SW 1271 (cell line): ENCODE data around the gene LRRC8D.
A peak's percentile ranks its signal among the peaks of the same experiment; 100 is the strongest.

ENCODE experiments used
- DNase-seq, 2 experiments: peaks; one replicate each; lab custom pipeline; 2025; lab: John Stamatoyannopoulos, UW

LRRC8D gene

GRCh38 chr1:89807503-89807902, 13.3 kb upstream of the LRRC8D start:
- DNase-seq = no peak

DNA sequence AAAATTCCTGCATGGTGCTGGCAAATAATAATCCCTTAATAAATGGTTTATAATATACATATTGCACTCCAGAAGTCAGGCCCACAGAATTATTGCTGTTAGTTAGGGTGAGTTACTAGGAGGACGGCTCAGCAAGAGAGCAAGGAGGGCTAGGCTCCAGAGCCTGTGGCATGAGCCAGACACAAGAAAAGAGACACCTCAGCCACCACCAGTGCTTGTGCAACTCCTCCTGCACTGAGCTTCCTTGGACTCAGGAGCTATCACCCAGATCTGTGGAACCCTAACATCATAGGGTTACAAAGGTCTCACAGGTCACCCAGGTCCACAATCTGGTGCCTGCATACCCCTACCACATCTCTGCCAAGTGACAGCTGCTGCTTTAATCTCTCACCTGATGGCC, 12.8 kb upstream of the LRRC8D start:
- DNase-seq = no peak

- DNase-seq = no peak
Observed at GRCh38 chr1:89808441-89809117, 12.3 kb upstream of the LRRC8D start.

- no peak for DNase-seq
Observed at GRCh38 chr1:89809556-89809955, 11.3 kb upstream of the LRRC8D start.

GRCh38 chr1:89810302-89810701, 10.5 kb upstream of the LRRC8D start:
- DNase-seq = no peak

- no peak for DNase-seq
Observed at GRCh38 chr1:89810880-89811279, 10.0 kb upstream of the LRRC8D start.

DNA sequence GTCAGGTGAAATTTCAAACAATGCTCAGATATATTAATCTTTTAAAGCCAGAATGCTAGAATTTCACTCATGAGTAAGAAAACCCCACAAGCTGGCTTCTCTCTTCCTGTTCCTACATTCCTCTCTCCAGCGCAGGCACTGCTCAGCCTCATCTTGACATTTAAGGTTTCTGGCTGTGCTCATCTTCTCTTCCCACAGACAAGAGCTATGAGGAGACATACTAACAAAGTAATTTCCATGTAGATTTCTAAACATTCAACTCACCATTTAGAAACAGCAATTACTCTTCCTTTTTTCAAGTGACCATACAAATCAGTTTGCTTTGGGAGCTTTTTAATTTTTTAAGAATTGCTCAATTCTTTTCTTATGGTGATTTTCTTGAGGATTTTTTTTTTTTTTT, 7.8 kb upstream of the LRRC8D start:
- DNase-seq = no peak

DNA sequence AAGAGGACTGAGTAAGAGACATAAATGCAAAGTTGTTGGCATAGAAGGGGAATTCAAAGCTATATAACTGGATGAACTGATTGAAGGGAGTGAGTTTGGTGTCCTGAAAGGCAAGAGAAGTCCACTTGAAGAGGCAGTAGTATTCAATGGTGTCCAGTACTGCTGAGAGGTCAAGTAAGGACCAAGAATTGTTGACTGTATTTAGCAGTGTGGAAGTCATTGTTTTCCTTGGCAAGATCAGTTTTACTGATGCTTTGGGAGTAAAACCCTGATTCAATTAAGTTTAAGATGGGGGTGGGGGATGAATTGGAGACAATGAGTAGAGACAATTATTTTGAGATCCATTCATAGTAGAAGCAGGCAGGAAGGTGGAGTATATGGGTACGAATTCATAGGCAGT, 5.8 kb upstream of the LRRC8D start:
- no peak for DNase-seq

GRCh38 chr1:89815611-89816010, 5.2 kb upstream of the LRRC8D start:
- no peak for DNase-seq

DNA sequence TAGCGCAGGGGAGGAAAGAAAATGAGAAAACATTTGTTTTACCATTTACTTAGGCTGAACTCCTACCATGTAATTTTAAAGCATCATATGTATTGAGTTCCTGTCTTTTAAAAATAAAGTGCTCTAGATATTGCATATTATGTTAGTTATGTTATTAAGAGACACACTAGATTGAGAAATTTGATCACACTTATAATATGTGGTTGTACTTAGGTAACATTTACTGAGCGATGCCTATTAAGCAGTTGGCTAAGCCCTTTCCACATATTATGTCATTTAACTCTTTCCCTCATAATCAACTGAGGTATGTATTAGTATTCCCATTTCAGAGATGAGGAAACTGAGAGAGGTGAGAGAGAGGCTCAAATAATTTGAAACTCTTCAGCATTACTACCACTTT, 4.5 kb upstream of the LRRC8D start:
- DNase-seq = no peak

DNA sequence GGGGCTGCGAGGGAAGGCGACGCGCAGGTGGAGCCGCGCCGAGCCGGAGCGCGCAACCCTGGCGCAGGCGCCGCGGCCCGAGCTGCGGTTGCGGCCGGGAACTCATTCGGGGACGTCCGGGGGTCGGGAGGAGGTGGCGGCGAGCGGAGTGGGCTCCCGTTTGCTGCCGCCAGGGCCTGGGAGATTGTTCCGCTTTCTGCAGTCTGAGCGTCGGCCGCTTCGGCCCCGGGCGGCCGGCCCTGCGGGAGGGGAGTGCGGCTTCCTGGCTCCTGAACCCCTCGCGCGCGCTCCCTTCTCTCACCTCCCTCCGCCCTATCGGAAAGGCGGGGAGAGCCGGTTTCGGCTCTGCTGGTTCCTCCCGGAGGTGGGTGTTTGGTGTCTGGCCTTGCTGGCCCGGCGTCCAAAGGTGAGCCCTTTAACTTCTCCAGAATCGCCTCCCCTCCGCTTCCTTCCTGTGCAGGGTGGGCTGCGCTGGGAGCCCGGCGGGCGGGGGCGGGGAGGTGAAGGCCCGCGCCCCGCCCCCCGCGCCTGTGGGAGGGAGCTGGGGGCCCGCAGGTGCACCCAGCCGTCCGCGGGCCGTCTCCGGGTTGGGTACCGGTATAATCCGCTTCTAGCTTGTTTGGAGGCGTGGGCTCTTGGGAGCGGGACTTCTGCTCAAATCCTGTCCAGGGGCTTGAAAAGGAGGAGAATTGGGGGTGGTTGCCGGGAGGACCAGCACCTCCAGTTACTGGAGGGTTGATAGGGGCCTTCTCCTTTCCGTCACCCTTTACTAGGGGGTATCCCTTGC, 683 bp downstream of the LRRC8D start:
- DNase-seq = peak; percentile 2 to 26

- no peak for DNase-seq
Observed at GRCh38 chr1:89822109-89822962, 1.5 kb downstream of the LRRC8D start.

DNA sequence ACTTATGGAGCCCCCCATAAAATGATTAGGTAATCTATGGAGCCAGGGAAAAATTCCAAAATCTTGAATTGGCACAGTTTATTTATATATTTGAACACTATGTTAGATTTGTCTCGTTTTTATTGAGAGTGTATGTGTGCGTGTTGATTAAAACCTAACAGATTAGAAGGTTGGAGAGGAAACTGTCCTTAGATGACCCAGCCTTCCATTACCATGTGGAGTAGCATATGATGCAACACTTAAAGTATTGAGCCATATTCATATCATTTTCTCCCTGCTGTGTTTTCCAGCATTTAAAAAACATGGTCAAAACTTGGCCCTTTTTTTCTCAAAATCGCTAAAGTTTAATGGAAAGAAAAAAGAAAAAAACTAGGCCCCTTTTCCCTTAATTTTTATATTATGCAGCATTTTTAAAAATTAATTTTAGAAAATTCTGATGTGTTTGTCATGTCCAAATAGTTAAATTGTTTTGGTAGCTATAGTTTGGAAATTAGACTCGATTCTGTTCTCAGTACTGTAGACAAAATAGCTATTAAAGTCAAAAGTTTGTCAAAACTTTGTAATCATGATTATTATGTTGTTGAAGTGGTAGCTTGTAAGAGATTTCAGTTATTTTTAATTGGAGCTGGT, 2.3 kb downstream of the LRRC8D start:
- no peak for DNase-seq

GRCh38 chr1:89823679-89824292, 3.0 kb downstream of the LRRC8D start:
- DNase-seq = no peak

DNA sequence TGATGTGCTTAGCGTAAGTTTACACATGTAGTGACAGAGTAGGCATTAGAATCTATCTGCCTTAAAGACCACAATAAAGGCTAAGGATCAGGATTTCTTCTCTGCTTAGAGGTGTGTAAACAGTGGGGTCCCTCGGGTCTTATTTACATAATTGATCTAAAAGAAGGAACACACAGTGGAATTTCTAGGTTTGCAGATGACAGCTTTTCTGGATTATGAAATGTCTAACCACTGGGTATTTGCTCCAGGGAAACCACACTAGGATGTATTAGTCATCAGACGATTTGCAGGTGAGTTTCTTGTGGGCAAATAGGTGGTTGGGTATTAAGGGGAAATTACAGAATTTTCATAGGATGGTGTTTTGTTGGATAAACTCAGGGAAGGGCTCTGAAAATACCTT, 5.8 kb downstream of the LRRC8D start:
- DNase-seq = no peak

- DNase-seq = no peak
Observed at GRCh38 chr1:89827330-89827729, 6.5 kb downstream of the LRRC8D start.

DNA sequence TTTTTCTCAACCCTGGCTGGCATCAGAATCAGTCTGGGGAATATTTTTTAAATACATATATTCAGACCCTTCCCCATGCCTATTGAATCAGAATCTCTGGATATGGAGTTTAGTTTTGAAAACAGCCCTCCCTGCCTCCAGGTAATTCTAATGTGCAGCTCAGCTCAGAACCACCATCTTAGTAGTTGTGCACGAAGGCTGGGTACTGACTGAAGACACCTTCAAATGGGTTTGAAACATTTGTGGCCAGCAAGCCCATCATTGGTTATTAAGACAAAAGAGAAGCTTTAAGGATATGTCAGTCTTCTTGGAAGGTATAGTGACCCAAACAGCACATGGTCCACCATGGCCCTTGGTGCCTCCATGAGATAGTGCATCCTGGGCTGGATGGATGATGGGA, 7.1 kb downstream of the LRRC8D start:
- DNase-seq = no peak

GRCh38 chr1:89829186-89829585, 8.4 kb downstream of the LRRC8D start:
- no peak for DNase-seq

DNA sequence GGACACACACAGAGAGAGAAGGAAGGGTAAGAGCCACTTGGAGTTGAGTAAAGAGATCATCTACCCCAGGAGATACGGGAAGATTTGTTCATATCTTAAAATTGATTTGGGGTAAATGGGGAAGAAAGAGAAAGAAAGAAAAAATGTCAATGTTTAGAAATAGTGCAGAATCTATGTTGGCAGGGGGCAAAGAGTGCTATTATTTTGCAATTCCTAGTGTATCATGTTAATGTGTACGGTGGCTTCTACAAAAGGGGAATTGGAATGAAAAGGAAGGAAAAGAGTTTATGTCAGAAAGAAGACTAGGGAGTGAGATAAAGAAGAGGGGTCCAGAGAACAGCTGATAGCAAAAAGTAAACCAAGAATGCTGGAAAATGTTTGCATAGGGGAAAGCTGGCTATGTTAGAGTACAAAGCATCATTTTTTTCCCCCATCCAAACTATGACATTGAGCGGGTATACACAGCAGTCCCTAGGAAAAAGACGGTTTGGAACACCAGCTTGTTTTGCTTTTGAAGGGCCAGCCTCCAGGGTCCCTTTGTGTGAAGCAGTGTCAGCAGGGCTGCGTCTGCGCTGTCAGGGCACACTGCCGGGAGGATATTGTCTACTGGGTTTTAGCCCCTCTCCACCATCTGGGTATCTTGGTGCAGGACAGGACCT, 10.8 kb downstream of the LRRC8D start:
- no peak for DNase-seq

- DNase-seq = no peak
Observed at GRCh38 chr1:89832496-89833127, 11.8 kb downstream of the LRRC8D start.
